Activated CD4-positive, alpha-beta T cell treated with anti-CD3 and anti-CD28 coated beads, Interleukin-2, amount 50 U/mL, for 1 hour (primary cell): ENCODE results near the gene PWWP2B.
"Not testable (repeated sequence)": the region's sequence is repeated elsewhere in the genome, so short reads cannot be mapped to it uniquely, and the experiment has no call there.

Experiments used
- DNase-seq: peaks from one replicate; pipeline ENCODE4 v3.0.0-alpha.2; 2020

Gene PWWP2B

GRCh38 chr10:132382231-132382922 is 14.6 kb upstream of the PWWP2B start:
- DNase-seq: no peak

GRCh38 chr10:132383101-132383500 is 13.9 kb upstream of the PWWP2B start:
- DNase-seq: no peak

GRCh38 chr10:132383751-132384196 is 13.2 kb upstream of the PWWP2B start:
- DNase-seq: no peak

GRCh38 chr10:132384618-132385388 is 12.2 kb upstream of the PWWP2B start:
- DNase-seq: no peak

- DNase-seq: no peak
Measured at GRCh38 chr10:132385389-132385667, 11.7 kb upstream of the PWWP2B start.

GRCh38 chr10:132385721-132386418 is 11.1 kb upstream of the PWWP2B start:
- DNase-seq: no peak

GRCh38 chr10:132386419-132386831 is 10.6 kb upstream of the PWWP2B start:
- no peak for DNase-seq

- not testable (repeated sequence) for DNase-seq
Measured at GRCh38 chr10:132386896-132387295, 10.1 kb upstream of the PWWP2B start.

GRCh38 chr10:132387764-132388210 is 9.2 kb upstream of the PWWP2B start:
- DNase-seq: peak; percentile 79

- DNase-seq: no peak
Measured at GRCh38 chr10:132388891-132389432, 8.0 kb upstream of the PWWP2B start.

- DNase-seq: no peak
Measured at GRCh38 chr10:132389433-132390169, 7.4 kb upstream of the PWWP2B start.

- no peak for DNase-seq
Measured at GRCh38 chr10:132390170-132390920, 6.7 kb upstream of the PWWP2B start.

- DNase-seq: no peak
Measured at GRCh38 chr10:132390921-132391675, 5.9 kb upstream of the PWWP2B start.

GRCh38 chr10:132391676-132392020 is 5.4 kb upstream of the PWWP2B start:
- no peak for DNase-seq

GRCh38 chr10:132392184-132392800 is 4.7 kb upstream of the PWWP2B start:
- DNase-seq: no peak

GRCh38 chr10:132392811-132393694 is 3.9 kb upstream of the PWWP2B start:
- no peak for DNase-seq

- DNase-seq: no peak
Measured at GRCh38 chr10:132393695-132394181, 3.3 kb upstream of the PWWP2B start.

- no peak for DNase-seq
Measured at GRCh38 chr10:132394201-132394811, 2.7 kb upstream of the PWWP2B start.
